ENCODE results near the gene PHACTR2.
"Not testable (repeated sequence)": the region's sequence is repeated elsewhere in the genome, so short reads cannot be mapped to it uniquely, and the experiment has no call there.

PHACTR2 gene

GRCh38 chr6:143677891-143678791, at the start of gene PHACTR2:
Gene PHACTR2, plus strand, starts transcription at chr6:143677965. Its CDS starts 199 bp downstream, at chr6:143678164.
- peak; percentile 68 for DNase-seq

DNA sequence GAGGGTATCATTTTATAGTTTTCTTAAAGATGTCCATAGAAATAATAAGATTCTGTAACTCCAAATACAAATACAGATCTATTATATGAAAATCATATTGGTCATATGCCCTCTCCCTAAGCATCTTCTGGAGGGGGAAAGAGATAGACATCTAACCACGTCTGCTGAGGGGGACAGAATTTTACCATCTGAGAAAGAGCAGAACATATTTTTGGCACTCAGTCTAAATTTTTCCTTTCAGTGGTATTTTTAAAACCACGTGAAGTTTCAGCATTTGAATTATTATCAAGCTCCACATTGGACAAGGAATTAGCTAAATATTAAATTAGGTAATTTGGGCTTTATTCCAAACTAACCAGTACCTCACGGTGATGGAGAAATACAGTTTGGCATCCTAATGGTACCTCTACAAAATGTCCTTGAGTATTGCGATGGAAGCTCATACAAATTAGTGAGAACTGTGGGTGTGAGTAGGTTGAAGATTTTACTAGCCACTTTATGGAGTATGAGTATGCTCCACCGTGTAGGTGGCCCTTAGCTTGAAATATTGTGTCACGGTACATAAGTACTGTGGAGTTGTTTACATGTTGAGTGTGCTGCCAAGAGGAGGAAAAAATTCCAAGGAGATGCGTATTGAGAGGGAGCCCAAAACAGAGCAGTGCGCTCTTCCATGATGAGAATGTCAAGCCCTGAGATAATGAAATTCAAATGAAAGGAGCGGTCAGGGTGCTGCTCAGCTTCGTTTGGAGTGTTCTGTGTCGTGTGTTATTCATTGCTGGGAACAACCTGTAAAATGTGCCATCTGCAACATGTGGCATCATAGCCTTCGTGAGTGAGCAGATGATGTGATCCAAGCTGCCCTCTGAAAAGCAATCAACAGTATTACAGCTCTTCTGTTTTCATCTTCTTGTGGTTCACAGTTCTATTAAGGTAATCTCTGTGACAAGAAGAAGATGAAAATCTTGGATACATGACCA, 48.4 kb upstream of the PHACTR2 start:
- DNase-seq = no peak

DNA sequence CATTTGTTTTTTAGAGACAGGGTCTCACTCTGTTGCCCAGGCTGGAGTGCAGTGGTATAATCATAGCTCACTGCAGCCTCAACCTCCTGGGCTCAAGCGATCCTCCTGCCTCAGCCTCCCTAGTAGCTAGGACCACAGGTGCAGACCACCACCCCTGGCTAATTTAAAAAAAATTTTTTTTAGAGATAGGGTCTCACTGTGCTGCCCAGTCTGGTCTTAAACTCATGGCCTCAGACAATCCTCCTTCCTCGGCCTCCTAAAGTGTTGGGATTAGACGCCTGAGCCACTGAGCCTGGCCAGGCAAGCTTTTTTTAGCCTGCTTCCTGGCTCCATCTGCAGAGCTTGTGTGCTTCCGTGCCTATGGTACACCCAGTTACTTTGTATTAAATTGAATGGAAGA, 46.6 kb upstream of the PHACTR2 start:
- DNase-seq = not testable (repeated sequence)

- DNase-seq = no peak
Observed at GRCh38 chr6:143632894-143633293, 44.9 kb upstream of the PHACTR2 start.

DNA sequence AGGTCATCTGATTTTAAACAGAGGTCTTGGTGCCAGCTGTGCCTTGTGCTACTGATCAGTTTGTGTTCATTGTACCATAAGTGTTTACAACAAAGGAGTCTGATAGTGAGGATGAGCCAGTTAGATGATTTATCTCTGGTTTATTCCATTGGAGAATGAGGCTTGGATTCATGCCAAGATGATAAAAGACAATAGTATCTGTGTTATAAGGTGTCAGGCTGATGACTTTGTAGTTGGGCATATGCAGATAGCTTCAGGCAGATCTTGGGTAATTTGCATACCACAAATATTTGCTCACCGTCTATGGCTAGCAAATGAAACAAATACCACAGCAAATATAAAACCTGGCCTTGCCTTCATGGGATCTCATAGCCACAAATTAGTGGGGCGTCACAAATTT, 43.3 kb upstream of the PHACTR2 start:
- peak; percentile 3 for DNase-seq

DNA sequence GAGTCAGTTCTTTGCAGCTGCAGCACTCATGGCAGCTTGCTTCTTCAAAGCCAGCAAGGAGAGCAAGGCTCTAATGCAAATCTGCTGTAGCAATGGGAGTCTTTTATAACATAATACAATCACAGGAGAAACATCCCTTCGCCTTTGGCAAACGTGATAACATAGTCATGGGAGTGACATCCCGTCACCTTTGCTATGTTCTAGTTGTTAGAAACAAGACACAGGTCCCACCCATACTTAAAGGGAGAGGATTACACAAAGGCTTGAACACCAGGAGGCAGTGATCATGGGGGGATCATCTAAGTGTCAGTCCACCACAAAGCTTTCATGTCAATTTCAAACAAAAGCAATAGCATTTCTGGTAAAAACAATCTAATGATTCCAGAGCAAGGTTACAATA, 40.1 kb upstream of the PHACTR2 start:
- DNase-seq = no peak

- DNase-seq = no peak
Observed at GRCh38 chr6:143642403-143642802, 35.4 kb upstream of the PHACTR2 start.

DNA sequence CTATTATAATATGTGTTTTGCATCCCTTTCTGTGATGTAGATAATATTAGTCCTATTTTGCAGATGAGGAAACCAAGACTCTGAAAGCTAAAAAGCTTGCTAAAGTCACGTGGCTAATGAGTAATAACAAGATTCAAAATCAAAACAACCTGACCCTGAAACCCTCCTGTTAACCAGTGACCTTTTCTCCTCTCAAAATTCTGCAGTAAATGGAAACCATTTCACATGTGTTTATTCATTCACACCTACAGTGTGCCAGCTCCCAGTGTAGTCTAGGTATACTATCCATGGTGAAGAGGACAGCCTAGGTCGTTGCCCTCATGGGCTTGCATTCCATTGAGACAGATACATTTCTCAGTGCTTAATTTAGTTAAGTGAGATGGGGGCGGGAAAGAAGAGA, 30.6 kb upstream of the PHACTR2 start:
- DNase-seq = no peak

- no peak for DNase-seq
Observed at GRCh38 chr6:143647732-143648131, 30.0 kb upstream of the PHACTR2 start.

DNA sequence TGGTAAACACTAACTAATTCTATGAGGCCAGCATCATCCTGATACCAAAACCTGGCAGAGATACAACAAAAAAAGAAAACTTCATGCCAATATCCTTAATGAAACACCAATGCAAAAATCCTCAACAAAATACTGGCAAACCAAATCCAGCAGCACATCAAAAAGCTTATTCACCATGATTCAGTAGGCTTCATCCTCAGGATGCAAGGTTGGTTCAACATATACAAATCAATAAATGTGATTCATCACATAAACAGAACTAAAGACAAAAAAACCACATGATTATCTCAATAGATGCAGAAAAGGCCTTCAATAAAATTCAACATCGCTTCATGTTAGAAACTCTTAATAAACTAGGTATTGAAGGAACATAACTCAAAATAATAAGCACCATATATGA, 28.4 kb upstream of the PHACTR2 start:
- DNase-seq = not testable (repeated sequence)

DNA sequence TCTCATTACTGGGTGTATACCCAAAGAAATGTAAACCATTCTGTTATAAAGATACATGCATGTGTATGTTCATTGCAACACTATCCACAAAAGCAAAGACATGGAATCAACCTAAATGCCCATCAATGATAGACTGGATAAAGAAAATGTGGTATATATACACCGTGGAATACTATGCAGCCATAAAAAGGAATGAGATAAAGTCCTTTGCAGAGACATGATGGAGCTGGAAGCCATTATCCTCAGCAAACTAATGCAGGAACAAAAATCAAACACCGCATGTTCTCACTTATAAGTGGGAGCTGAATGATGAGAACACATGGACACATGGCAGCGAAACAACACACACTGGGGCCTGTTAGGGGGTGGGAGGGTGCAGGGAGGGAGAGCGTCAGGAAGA, 26.4 kb upstream of the PHACTR2 start:
- DNase-seq = not testable (repeated sequence)

- DNase-seq = no peak
Observed at GRCh38 chr6:143652841-143653331, 24.9 kb upstream of the PHACTR2 start.

DNA sequence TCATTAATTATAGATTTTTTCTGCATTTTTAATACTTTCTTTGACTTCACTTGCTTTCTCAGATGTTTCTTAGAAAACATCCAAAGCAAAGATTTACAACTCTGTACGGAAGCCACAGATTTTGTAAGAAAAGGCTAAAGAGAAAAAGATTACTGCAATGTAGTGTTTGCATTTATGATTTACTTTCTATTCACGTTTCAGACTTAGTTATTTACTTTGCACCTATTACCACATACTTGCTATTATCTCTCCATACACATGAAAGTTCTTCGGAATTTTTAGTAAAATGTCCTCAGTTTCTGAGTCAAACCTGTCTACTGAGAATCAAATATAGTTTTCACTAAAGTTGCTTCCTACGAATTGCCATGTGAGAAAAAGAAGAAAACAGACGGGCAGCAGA, 22.2 kb upstream of the PHACTR2 start:
- no peak for DNase-seq

- DNase-seq = no peak
Observed at GRCh38 chr6:143656026-143656425, 21.7 kb upstream of the PHACTR2 start.

GRCh38 chr6:143657809-143658208, 20.0 kb upstream of the PHACTR2 start:
- DNase-seq = no peak

DNA sequence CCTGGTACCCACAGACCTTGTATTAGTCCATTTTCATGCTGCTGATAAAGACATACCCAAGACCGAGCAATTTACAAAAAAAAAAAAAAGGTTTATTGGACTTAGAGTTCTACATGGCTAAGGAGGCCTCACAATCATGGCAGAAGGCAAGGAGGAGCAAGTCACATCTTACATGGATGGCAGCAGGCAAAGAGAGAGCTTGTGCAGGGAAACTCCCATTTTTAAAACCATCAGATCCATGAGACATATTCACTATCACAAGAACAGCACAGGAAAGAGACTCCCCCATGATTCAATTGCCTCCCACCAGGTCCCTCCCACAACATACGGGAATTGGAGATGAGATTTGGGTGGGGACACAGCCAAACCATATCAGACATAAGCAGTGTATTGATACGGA, 17.6 kb upstream of the PHACTR2 start:
- not testable (repeated sequence) for DNase-seq

DNA sequence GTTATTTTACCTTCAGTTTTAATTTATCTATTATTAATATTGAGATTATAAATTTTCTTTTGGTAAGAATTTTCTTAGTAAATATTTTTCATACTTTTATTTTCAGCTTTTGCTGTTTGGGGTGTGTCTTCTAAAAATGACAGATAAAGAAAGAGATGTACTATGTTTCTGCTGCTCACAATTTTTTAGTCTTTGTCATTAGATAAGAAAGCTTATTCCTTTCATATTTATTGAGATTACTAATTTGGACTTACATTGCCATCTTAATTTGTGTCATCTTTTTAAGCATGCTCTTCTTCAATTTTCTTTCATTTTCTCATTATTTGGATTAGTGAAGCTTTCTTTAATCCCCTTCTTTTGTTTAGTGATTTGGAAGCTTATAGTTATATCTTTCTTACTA, 13.6 kb upstream of the PHACTR2 start:
- DNase-seq = no peak

GRCh38 chr6:143666007-143666406, 11.8 kb upstream of the PHACTR2 start:
- DNase-seq = not testable (repeated sequence)

- not testable (repeated sequence) for DNase-seq
Observed at GRCh38 chr6:143669483-143669882, 8.3 kb upstream of the PHACTR2 start.

- peak; percentile 70 for DNase-seq
Observed at GRCh38 chr6:143673669-143674068, 4.1 kb upstream of the PHACTR2 start.

DNA sequence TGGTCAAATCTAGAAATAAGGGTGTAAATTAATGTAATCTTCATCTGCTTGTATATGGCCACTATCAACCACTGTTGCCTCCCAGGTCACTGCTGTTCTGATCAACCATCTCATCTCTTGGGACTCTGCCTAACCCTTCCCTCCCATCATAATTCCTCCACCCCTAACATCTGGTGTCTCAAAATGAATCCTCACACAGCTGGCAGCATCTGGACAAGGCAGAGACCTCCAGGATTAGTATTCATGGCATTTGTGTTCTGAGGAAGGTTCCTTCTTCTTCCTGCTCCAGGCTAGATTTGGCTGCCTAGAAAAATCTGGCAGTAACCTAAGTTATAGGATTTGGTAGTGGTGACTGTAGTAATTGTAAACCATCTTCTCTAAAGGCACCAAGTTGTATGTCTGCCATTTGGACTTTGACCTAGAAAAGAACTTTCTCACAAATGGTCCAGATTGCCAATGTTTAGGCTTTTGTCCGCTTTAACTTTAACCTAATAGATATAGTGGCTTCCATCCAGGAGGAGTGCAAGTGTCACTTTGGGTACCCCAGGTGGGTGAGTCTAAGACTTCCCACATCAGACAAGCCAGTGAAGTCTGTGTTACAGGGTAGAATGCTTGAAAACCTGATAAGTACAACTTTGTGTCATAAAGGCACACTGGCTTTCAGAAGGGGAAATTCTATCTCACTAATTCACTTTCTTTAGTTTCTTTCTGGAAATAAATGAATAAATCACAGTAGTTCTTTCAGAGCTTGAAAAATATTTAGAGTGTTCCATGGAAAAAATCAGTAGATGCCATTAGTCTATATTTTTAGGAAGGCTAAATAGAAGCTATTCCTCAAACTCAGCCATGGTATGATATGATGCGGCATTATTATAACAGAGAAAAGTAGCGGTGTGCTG, 3.0 kb upstream of the PHACTR2 start:
- no peak for DNase-seq

- no peak for DNase-seq
Observed at GRCh38 chr6:143675382-143675900, 2.3 kb upstream of the PHACTR2 start.
